ENCODE measurements around the gene MAN1A1.

The MAN1A1 gene

GRCh38 chr6:119346936-119347335, 2.6 kb downstream of the MAN1A1 start:
- DNase-seq (ENCODE audit: low read depth in 1 of 2, low spot score in 1 of 2): no peak

GRCh38 chr6:119346450-119346849, 3.1 kb downstream of the MAN1A1 start:
- no peak for DNase-seq (ENCODE audit: low read depth in 1 of 2, low spot score in 1 of 2)

GRCh38 chr6:119345114-119345513, 4.4 kb downstream of the MAN1A1 start:
- DNase-seq (ENCODE audit: low read depth in 1 of 2, low spot score in 1 of 2): no peak

GRCh38 chr6:119344306-119344705, 5.3 kb downstream of the MAN1A1 start:
- DNase-seq (ENCODE audit: low read depth in 1 of 2, low spot score in 1 of 2): no peak

GRCh38 chr6:119343573-119344146, 5.9 kb downstream of the MAN1A1 start:
- DNase-seq (ENCODE audit: low read depth in 1 of 2, low spot score in 1 of 2): no peak

GRCh38 chr6:119343167-119343566, 6.4 kb downstream of the MAN1A1 start:
- DNase-seq (ENCODE audit: low read depth in 1 of 2, low spot score in 1 of 2): no peak

GRCh38 chr6:119342430-119342829, 7.1 kb downstream of the MAN1A1 start:
- DNase-seq (ENCODE audit: low read depth in 1 of 2, low spot score in 1 of 2): no peak

GRCh38 chr6:119340796-119341487, 8.6 kb downstream of the MAN1A1 start:
- DNase-seq (ENCODE audit: low read depth in 1 of 2, low spot score in 1 of 2): no peak

GRCh38 chr6:119339941-119340456, 9.6 kb downstream of the MAN1A1 start:
- DNase-seq (ENCODE audit: low read depth in 1 of 2, low spot score in 1 of 2): no peak

- no peak for DNase-seq (ENCODE audit: low read depth in 1 of 2, low spot score in 1 of 2)
Measured at GRCh38 chr6:119337762-119338161, 11.8 kb downstream of the MAN1A1 start.

- DNase-seq (ENCODE audit: low read depth in 1 of 2, low spot score in 1 of 2): no peak
Measured at GRCh38 chr6:119337252-119337651, 12.3 kb downstream of the MAN1A1 start.

- DNase-seq (ENCODE audit: low read depth in 1 of 2, low spot score in 1 of 2): no peak
Measured at GRCh38 chr6:119334535-119335264, 14.9 kb downstream of the MAN1A1 start.

- DNase-seq (ENCODE audit: low read depth in 1 of 2, low spot score in 1 of 2): no peak
Measured at GRCh38 chr6:119333707-119334295, 15.8 kb downstream of the MAN1A1 start.

GRCh38 chr6:119333063-119333609, 16.4 kb downstream of the MAN1A1 start:
- DNase-seq (ENCODE audit: low read depth in 1 of 2, low spot score in 1 of 2): no peak

GRCh38 chr6:119331663-119332286, 17.8 kb downstream of the MAN1A1 start:
- DNase-seq (ENCODE audit: low read depth in 1 of 2, low spot score in 1 of 2): no peak

- DNase-seq (ENCODE audit: low read depth in 1 of 2, low spot score in 1 of 2): no peak
Measured at GRCh38 chr6:119330520-119331113, 18.9 kb downstream of the MAN1A1 start.

- no peak for DNase-seq (ENCODE audit: low read depth in 1 of 2, low spot score in 1 of 2)
Measured at GRCh38 chr6:119329794-119330180, 19.8 kb downstream of the MAN1A1 start.

GRCh38 chr6:119328892-119329793, 20.4 kb downstream of the MAN1A1 start:
- no peak for DNase-seq (ENCODE audit: low read depth in 1 of 2, low spot score in 1 of 2)

- no peak for DNase-seq (ENCODE audit: low read depth in 1 of 2, low spot score in 1 of 2)
Measured at GRCh38 chr6:119328254-119328653, 21.3 kb downstream of the MAN1A1 start.

- no peak for DNase-seq (ENCODE audit: low read depth in 1 of 2, low spot score in 1 of 2)
Measured at GRCh38 chr6:119327810-119328209, 21.8 kb downstream of the MAN1A1 start.

All from stimulated activated CD4-positive, alpha-beta T cell treated with anti-CD3 and anti-CD28 coated beads, Interleukin-15, amount 100 ng/mL, for 1 hour (primary cell).